ENCODE measurements around the gene MRM1.

The MRM1 gene

GRCh38 chr17:36655726-36656125 is 54.3 kb downstream of the MRM1 start:
- no peak for DNase-seq
- intact Hi-C loops (cut with DNase I), result no loop called here

- intact Hi-C loops (cut with DNase I), result no loop called here
These were observed 56.0 kb downstream of the MRM1 start for GRCh38 chr17:36657390-36657762.

GRCh38 chr17:36657763-36658490 is 56.5 kb downstream of the MRM1 start:
- intact Hi-C loops (cut with DNase I), result no loop called here
- DNase-seq, result peak in 7 of 42 donors; percentile 7 to 48 (median 16)

More at GRCh38 chr17:36657390-36657762, 56.0 kb downstream of the MRM1 start:
- no peak for DNase-seq

All from head of caudate nucleus (tissue), 42 donors.